ENCODE measurements around the gene LIME1. TPM values are rescaled to one million over a fixed set of nuclear protein-coding genes. Genes with fewer than 3 reads are reported as not detected.

Gene LIME1
- total RNA-seq, 1 experiment from 2014 or later: 4.5 TPM

- TF ChIP-seq, protein P1, sequence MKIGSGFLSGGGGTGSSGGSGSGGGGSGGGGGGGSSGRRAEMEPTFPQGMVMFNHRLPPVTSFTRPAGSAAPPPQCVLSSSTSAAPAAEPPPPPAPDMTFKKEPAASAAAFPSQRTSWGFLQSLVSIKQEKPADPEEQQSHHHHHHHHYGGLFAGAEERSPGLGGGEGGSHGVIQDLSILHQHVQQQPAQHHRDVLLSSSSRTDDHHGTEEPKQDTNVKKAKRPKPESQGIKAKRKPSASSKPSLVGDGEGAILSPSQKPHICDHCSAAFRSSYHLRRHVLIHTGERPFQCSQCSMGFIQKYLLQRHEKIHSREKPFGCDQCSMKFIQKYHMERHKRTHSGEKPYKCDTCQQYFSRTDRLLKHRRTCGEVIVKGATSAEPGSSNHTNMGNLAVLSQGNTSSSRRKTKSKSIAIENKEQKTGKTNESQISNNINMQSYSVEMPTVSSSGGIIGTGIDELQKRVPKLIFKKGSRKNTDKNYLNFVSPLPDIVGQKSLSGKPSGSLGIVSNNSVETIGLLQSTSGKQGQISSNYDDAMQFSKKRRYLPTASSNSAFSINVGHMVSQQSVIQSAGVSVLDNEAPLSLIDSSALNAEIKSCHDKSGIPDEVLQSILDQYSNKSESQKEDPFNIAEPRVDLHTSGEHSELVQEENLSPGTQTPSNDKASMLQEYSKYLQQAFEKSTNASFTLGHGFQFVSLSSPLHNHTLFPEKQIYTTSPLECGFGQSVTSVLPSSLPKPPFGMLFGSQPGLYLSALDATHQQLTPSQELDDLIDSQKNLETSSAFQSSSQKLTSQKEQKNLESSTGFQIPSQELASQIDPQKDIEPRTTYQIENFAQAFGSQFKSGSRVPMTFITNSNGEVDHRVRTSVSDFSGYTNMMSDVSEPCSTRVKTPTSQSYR (CRISPR knock-in tag; IDR thresholded peaks at IDR 0.05): no peak
- TF ChIP-seq SOX15 (CRISPR knock-in tag; IDR thresholded peaks at IDR 0.05): no peak
Measured at GRCh38 chr20:63778857-63779256, 42.4 kb downstream of the LIME1 start (continued).

DNA sequence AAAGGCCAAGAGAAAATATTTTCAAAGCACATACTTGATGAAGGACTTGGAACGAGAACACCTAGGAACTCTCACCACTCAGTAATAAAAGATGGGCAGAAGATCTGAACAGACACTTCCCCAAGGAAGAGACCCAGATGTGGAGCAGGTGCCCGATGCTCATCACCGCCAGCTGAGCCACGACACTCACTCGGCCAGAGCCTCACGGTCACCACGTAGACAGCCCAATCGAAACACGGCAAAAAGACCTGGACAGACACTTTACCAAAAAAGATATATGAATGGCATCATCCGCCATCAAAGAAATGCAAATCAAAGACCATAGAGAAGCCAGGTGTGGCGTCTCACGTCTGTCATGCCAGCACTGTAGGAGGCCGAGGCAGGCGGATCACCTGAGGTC is 44.7 kb downstream of the LIME1 start:
- Mint-ChIP-seq H3K36me3 (peaks cover 16% of the 10 kb centered on the region), H3K9me3 (peaks cover 20% of the 10 kb centered on the region), H3K4me1 (peaks cover under 1% of the 10 kb centered on the region; the same call in 1 of the 2 replicates), H3K27me3 (ENCODE audit: low read depth) (peaks cover 4% of the 10 kb centered on the region; the same call in 1 of the 2 replicates), H3K27ac (no peak overlapping the region), H3K4me3 (no peak overlapping the region)
- DNase-seq (ENCODE audit: low spot score) (no peak), ATAC-seq (no peak)
- TF ChIP-seq, protein P2, sequence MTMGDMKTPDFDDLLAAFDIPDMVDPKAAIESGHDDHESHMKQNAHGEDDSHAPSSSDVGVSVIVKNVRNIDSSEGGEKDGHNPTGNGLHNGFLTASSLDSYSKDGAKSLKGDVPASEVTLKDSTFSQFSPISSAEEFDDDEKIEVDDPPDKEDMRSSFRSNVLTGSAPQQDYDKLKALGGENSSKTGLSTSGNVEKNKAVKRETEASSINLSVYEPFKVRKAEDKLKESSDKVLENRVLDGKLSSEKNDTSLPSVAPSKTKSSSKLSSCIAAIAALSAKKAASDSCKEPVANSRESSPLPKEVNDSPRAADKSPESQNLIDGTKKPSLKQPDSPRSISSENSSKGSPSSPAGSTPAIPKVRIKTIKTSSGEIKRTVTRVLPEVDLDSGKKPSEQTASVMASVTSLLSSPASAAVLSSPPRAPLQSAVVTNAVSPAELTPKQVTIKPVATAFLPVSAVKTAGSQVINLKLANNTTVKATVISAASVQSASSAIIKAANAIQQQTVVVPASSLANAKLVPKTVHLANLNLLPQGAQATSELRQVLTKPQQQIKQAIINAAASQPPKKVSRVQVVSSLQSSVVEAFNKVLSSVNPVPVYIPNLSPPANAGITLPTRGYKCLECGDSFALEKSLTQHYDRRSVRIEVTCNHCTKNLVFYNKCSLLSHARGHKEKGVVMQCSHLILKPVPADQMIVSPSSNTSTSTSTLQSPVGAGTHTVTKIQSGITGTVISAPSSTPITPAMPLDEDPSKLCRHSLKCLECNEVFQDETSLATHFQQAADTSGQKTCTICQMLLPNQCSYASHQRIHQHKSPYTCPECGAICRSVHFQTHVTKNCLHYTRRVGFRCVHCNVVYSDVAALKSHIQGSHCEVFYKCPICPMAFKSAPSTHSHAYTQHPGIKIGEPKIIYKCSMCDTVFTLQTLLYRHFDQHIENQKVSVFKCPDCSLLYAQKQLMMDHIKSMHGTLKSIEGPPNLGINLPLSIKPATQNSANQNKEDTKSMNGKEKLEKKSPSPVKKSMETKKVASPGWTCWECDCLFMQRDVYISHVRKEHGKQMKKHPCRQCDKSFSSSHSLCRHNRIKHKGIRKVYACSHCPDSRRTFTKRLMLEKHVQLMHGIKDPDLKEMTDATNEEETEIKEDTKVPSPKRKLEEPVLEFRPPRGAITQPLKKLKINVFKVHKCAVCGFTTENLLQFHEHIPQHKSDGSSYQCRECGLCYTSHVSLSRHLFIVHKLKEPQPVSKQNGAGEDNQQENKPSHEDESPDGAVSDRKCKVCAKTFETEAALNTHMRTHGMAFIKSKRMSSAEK (CRISPR knock-in tag; IDR thresholded peaks at IDR 0.05; ENCODE audit: borderline replicate concordance): no peak
- TF ChIP-seq, protein P3, sequence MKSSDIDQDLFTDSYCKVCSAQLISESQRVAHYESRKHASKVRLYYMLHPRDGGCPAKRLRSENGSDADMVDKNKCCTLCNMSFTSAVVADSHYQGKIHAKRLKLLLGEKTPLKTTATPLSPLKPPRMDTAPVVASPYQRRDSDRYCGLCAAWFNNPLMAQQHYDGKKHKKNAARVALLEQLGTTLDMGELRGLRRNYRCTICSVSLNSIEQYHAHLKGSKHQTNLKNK (CRISPR knock-in tag; IDR thresholded peaks at IDR 0.05): no peak
- TF ChIP-seq IRF2 (CRISPR knock-in tag; IDR thresholded peaks at IDR 0.05; ENCODE audit: borderline replicate concordance, low read depth) (no peak), NFE2L1 (CRISPR knock-in tag; IDR thresholded peaks at IDR 0.05) (no peak), NR3C1 (CRISPR knock-in tag; conservative IDR thresholded peaks at IDR 0.05; ENCODE audit: low read depth) (no peak), TEAD4 (CRISPR knock-in tag; IDR thresholded peaks at IDR 0.05) (no peak), ZNF232 (CRISPR knock-in tag; IDR thresholded peaks at IDR 0.05) (no peak), GTF2I (CRISPR knock-in tag; conservative IDR thresholded peaks at IDR 0.05) (no peak), USF2 (CRISPR knock-in tag; IDR thresholded peaks at IDR 0.05) (no peak), GABPB1 (CRISPR knock-in tag; IDR thresholded peaks at IDR 0.05) (no peak), ZNF396 (CRISPR knock-in tag; IDR thresholded peaks at IDR 0.05; ENCODE audit: borderline replicate concordance) (no peak), ZNF671 (CRISPR knock-in tag; IDR thresholded peaks at IDR 0.05) (no peak)
- TF ChIP-seq, protein P4, sequence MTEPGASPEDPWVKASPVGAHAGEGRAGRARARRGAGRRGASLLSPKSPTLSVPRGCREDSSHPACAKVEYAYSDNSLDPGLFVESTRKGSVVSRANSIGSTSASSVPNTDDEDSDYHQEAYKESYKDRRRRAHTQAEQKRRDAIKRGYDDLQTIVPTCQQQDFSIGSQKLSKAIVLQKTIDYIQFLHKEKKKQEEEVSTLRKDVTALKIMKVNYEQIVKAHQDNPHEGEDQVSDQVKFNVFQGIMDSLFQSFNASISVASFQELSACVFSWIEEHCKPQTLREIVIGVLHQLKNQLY (CRISPR knock-in tag; IDR thresholded peaks at IDR 0.05): no peak
- TF ChIP-seq, protein P5, sequence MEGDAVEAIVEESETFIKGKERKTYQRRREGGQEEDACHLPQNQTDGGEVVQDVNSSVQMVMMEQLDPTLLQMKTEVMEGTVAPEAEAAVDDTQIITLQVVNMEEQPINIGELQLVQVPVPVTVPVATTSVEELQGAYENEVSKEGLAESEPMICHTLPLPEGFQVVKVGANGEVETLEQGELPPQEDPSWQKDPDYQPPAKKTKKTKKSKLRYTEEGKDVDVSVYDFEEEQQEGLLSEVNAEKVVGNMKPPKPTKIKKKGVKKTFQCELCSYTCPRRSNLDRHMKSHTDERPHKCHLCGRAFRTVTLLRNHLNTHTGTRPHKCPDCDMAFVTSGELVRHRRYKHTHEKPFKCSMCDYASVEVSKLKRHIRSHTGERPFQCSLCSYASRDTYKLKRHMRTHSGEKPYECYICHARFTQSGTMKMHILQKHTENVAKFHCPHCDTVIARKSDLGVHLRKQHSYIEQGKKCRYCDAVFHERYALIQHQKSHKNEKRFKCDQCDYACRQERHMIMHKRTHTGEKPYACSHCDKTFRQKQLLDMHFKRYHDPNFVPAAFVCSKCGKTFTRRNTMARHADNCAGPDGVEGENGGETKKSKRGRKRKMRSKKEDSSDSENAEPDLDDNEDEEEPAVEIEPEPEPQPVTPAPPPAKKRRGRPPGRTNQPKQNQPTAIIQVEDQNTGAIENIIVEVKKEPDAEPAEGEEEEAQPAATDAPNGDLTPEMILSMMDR (IDR thresholded peaks at IDR 0.05): no peak
- TF ChIP-seq, protein P6, sequence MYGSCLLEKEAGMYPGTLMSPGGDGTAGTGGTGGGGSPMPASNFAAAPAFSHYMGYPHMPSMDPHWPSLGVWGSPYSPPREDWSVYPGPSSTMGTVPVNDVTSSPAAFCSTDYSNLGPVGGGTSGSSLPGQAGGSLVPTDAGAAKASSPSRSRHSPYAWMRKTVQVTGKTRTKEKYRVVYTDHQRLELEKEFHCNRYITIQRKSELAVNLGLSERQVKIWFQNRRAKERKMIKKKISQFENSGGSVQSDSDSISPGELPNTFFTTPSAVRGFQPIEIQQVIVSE (CRISPR knock-in tag; IDR thresholded peaks at IDR 0.05; ENCODE audit: borderline replicate concordance): no peak
- ChIA-PET CTCF (interaction anchor here (0.7 kb wide), 1 partner anchor 70 kb away, joined by 6 read pairs; no protein-coding TSS in a partner anchor), POLR2A (no interaction called here)

All from WTC11 (cell line).